ENCODE results near the gene ZSWIM9. TPM values are rescaled to one million over a fixed set of nuclear protein-coding genes. Genes with fewer than 3 reads are reported as not detected.

Gene ZSWIM9
- total RNA-seq, 2 donors from 2014 or later = 4.4 to 9.3 TPM

DNA sequence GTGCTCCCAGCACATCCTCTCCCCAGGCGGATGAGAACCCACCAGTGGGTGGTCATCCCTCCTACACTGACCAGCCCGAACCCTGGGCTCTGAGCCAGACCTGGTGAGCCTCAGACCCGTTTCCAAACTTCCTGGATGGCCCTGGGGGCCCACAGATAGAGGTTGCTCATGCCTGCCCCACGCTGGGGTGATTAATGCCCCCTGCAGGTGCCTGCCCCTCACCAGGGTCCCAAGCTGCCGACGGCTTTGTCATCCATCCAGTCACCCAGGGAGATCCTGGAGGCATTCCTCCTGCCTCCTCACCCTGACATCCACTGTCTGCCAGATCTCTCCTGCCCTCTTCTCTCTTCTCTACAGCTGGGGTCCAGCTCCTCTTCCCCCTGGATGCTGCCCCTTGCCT, 31.4 kb upstream of the ZSWIM9 start:
- no peak overlapping the region for H3K4me3 ChIP-seq
- DNase-seq (ENCODE audit: low spot score) (no peak), ATAC-seq (ENCODE audit: insufficient number of reproducible peaks, low FRiP score, low read depth) (no peak)
- TF ChIP-seq, protein P1, sequence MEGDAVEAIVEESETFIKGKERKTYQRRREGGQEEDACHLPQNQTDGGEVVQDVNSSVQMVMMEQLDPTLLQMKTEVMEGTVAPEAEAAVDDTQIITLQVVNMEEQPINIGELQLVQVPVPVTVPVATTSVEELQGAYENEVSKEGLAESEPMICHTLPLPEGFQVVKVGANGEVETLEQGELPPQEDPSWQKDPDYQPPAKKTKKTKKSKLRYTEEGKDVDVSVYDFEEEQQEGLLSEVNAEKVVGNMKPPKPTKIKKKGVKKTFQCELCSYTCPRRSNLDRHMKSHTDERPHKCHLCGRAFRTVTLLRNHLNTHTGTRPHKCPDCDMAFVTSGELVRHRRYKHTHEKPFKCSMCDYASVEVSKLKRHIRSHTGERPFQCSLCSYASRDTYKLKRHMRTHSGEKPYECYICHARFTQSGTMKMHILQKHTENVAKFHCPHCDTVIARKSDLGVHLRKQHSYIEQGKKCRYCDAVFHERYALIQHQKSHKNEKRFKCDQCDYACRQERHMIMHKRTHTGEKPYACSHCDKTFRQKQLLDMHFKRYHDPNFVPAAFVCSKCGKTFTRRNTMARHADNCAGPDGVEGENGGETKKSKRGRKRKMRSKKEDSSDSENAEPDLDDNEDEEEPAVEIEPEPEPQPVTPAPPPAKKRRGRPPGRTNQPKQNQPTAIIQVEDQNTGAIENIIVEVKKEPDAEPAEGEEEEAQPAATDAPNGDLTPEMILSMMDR (IDR thresholded peaks at IDR 0.05) = no peak
- no peak overlapping the region for H3K27ac ChIP-seq
- H3K4me1 ChIP-seq (ENCODE audit: control insufficient read depth in 1 of 2, low read depth in 2 of 2) = no peaks in the 10 kb centered on the region
- no peaks in the 10 kb centered on the region for H3K36me3 ChIP-seq
- H3K9me3 ChIP-seq = no peaks in the 10 kb centered on the region
- H3K27me3 ChIP-seq (replicated peaks; ENCODE audit: insufficient read depth) = no peaks in the 10 kb centered on the region

DNA sequence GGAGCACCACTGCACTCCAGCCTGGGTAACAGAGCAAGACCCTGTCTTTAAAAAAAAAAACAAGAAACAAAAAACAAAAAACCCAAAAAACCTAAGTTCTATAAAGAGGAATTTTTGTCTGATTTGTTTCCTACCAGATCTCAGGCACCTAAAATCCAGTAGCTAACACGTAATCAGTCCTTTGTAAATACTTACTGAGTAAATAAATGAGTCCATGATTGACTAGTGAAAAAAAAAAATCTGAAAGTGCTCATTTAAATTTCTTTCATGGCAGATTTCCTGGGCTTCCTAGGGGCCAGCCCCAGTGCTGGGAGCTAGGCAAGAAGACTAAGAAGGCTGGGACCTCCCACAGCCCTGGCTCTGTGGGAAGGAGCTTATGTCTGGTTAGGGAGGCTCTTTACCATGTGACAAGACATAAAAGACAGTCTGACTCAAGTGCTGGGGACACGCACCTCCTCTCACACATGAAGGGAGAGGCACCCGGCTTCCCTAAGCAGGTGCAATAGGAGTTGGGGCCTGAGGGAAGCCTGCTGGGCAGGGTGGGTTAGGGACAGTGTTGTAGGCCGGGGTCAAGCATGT, 22.8 kb upstream of the ZSWIM9 start:
- TF ChIP-seq, protein P1 (IDR thresholded peaks at IDR 0.05) = no peak
- Histone ChIP-seq H3K36me3 (peaks cover 3% of the 10 kb centered on the region), H3K4me1 (ENCODE audit: control insufficient read depth in 1 of 2, low read depth in 2 of 2) (no peaks in the 10 kb centered on the region), H3K4me3 (no peak overlapping the region), H3K27me3 (replicated peaks; ENCODE audit: insufficient read depth) (no peaks in the 10 kb centered on the region), H3K9me3 (no peaks in the 10 kb centered on the region), H3K27ac (no peak overlapping the region)
- no peak for ATAC-seq (ENCODE audit: insufficient number of reproducible peaks, low FRiP score, low read depth)
- DNase-seq (ENCODE audit: low spot score) = no peak

DNA sequence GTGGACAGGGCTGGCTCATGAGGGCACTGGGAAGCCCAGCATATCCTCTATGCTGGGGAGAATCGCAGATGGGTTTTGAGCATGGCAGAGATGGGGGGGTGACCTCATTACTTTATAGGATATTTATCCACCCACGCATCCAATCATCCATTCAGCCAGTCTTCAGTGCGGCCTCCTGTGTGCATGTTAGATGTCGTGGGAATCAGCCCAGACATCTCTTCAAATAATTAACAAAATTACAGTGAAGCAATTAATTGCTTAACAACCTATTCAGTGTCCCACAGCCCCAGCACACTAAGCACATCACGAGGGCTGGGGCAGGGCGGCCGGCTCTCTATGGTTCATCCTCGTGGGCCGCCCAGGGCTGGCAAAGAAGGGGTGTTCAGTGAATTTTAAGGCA, 21.9 kb upstream of the ZSWIM9 start:
- H3K4me1 ChIP-seq (ENCODE audit: control insufficient read depth in 1 of 2, low read depth in 2 of 2) = no peaks in the 10 kb centered on the region

DNA sequence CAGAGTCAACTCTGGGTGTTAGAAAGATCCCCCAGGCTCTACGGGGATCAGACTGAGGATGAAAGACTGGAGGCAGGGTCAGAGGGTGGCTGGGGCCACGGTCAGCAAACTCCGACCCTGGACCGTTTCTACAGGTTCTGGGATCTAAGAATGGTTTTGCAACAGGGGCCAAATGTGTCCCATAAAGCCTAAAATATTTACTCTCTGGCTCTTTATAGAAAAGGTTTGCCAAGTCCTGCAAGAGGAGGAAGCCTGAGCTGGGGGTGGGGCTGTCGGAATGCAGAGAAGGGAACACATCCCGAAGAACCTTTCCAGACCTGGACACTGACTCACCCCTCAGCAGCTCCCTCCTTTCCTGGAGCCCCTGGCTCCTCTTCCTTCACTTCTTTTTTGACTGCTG, 21.1 kb upstream of the ZSWIM9 start:
- TF ChIP-seq, protein P1 (IDR thresholded peaks at IDR 0.05) = no peak
- peaks cover 3% of the 10 kb centered on the region for H3K36me3 ChIP-seq
- H3K27ac ChIP-seq = no peak overlapping the region

More for the DNA sequence above, 21.9 kb upstream of the ZSWIM9 start:
- no peak for ATAC-seq (ENCODE audit: insufficient number of reproducible peaks, low FRiP score, low read depth)
- peaks cover 3% of the 10 kb centered on the region for H3K36me3 ChIP-seq
- H3K27me3 ChIP-seq (replicated peaks; ENCODE audit: insufficient read depth) = no peaks in the 10 kb centered on the region
- TF ChIP-seq, protein P1 (IDR thresholded peaks at IDR 0.05) = no peak
- H3K4me3 ChIP-seq = no peak overlapping the region
- no peak for DNase-seq (ENCODE audit: low spot score)
- H3K27ac ChIP-seq = no peak overlapping the region
- H3K9me3 ChIP-seq = no peaks in the 10 kb centered on the region

DNA sequence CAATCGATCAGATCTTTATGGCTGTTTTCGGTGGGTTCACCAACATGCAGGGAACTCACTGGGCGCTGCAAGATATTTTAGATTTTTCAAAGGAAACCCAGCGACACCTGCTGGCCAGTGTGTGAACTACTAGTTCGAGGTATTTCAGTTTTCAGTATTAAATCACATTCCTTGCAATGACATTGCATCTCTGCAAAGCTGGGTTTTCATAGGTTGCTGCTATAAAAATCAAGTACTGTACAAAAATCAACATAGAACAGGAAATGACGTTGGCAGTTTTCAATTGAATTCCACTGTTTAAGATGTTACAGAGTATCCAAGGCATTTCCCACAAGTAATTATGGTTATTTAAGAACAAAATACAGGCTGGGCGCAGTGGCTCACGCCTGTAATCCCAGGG, 17.9 kb upstream of the ZSWIM9 start:
- TF ChIP-seq, protein P1 (IDR thresholded peaks at IDR 0.05) = peak; percentile 90
- Histone ChIP-seq H3K27me3 (replicated peaks; ENCODE audit: insufficient read depth) (no peaks in the 10 kb centered on the region), H3K27ac (no peak overlapping the region), H3K4me1 (ENCODE audit: control insufficient read depth in 1 of 2, low read depth in 2 of 2) (no peaks in the 10 kb centered on the region), H3K36me3 (peaks cover 3% of the 10 kb centered on the region), H3K9me3 (no peaks in the 10 kb centered on the region), H3K4me3 (no peak overlapping the region)
- DNase-seq (ENCODE audit: low spot score) = no peak
- no peak for ATAC-seq (ENCODE audit: insufficient number of reproducible peaks, low FRiP score, low read depth)

More for the DNA sequence above, 21.1 kb upstream of the ZSWIM9 start:
- Histone ChIP-seq H3K27me3 (replicated peaks; ENCODE audit: insufficient read depth) (no peaks in the 10 kb centered on the region), H3K4me1 (ENCODE audit: control insufficient read depth in 1 of 2, low read depth in 2 of 2) (no peaks in the 10 kb centered on the region), H3K9me3 (no peaks in the 10 kb centered on the region), H3K4me3 (no peak overlapping the region)
- no peak for DNase-seq (ENCODE audit: low spot score)
- no peak for ATAC-seq (ENCODE audit: insufficient number of reproducible peaks, low FRiP score, low read depth)

All from thoracic aorta (tissue), 2 donors.